GM12864 (cell line): ENCODE results near the gene TLE2.

Source experiments
- DNase-seq: peaks from one replicate; pipeline ENCODE4 v3.0.0-alpha.2; 2011; ENCODE audit warnings: low read depth
- H3K4me3 ChIP-seq: 2 replicates; pipeline ENCODE4 v1.5.1; 2011; ENCODE audit warnings: mild to moderate bottlenecking, low read depth, low read length, control low read depth
- TF ChIP-seq, protein P1 (sequence below): IDR thresholded peaks from 2 replicates; pipeline ENCODE4 v1.5.1; 2011; ENCODE audit warnings: low read depth, mild to moderate bottlenecking, moderate library complexity, low read length, control low read depth, inconsistent platforms; ENCODE audit errors: missing control alignments

TLE2 gene

GRCh38 chr19:3029065-3029923, at the start of gene TLE2:
TLE2 (minus strand) TSS chr19:3029280; CDS start chr19:3028904, 376 bp downstream.
- TF ChIP-seq, protein P1, sequence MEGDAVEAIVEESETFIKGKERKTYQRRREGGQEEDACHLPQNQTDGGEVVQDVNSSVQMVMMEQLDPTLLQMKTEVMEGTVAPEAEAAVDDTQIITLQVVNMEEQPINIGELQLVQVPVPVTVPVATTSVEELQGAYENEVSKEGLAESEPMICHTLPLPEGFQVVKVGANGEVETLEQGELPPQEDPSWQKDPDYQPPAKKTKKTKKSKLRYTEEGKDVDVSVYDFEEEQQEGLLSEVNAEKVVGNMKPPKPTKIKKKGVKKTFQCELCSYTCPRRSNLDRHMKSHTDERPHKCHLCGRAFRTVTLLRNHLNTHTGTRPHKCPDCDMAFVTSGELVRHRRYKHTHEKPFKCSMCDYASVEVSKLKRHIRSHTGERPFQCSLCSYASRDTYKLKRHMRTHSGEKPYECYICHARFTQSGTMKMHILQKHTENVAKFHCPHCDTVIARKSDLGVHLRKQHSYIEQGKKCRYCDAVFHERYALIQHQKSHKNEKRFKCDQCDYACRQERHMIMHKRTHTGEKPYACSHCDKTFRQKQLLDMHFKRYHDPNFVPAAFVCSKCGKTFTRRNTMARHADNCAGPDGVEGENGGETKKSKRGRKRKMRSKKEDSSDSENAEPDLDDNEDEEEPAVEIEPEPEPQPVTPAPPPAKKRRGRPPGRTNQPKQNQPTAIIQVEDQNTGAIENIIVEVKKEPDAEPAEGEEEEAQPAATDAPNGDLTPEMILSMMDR: no peak
- DNase-seq: no peak
- peak within 1 kb of the TSS; percentile 24; the same call in 1 of the 2 replicates for H3K4me3 ChIP-seq

DNA sequence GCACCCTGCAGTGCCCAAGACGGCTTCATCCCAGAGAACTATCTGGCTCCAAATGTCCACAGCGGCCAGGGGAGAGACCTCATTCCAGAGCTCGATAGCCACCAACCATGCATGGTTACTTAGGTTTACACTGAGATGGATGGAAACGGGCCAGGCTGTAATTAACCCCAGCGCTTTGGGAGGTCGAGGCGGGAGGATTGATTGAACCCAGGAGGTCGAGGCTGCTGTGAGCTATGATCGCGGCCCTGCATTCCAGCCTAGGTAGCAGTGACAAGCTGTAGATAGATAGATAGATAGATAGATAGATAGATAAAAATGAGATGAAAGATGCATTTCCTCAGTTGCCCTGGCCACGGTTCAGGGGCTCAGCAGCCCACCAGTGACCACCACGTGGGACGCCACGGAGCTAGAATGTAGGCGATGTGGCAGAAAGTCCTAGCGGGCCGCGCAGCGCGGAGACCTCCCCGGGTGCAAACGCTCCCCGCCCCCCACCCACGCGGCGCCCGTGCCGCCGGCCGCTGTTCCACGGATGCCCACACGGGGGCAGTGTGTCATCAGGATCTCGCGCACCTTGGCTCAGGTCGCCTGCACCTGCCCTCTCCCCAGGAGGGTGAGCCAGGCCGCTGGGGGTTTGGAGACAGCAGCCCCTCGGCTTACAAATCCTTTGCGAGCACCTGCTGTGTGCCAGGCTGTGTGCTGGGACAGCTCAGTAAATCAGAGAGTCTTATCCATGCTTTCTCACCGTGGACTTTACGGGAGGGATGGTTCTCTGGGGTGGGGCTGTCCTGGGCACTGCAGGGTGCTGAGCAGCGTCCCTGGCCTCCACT, 46.7 kb upstream of the TLE2 start:
- TF ChIP-seq, protein P1: peak; percentile 95
- no peak overlapping the region for H3K4me3 ChIP-seq

DNA sequence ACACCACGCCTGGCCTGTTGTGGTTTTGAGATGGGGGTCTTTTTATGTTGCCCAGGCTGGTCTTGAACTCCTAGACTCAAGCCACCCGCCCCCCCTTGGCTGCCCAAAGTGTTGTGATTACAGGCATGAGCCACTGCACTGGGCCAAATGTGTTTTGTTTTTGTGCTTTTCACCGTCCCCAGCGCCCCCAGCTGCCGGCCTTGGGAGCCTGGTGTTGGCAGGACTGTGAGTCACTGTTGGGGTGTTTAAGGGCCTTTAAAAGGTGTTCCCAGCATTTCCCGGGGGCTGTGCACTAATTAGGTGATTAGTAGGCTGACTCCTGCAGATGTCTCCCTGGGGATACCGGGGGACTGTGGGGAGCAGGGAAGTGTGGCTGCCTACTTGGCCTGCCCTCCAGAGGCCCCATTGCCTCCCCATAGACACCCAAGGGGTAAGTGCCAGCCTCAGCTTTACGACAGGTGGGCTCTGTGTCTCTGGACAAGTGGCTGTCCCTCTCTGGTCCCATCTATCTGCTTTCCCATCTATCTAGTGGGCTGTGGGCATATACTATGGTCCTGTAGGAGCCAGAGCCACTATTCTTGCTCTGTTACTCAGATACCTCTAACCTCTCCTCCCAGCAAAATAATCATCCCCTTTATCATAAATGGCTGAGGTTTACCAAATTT, 45.0 kb upstream of the TLE2 start:
- TF ChIP-seq, protein P1: peak; percentile 29
- no peak overlapping the region for H3K4me3 ChIP-seq
- DNase-seq: no peak

More for the DNA sequence above, 46.7 kb upstream of the TLE2 start:
- no peak for DNase-seq

- no peak for DNase-seq
- no peak overlapping the region for H3K4me3 ChIP-seq
- TF ChIP-seq, protein P1: no peak
Observed at GRCh38 chr19:3073159-3073563, 44.1 kb upstream of the TLE2 start.

GRCh38 chr19:3071768-3072167, 42.7 kb upstream of the TLE2 start:
- H3K4me3 ChIP-seq: no peak overlapping the region
- TF ChIP-seq, protein P1: no peak
- DNase-seq: no peak

- DNase-seq: no peak
- no peak overlapping the region for H3K4me3 ChIP-seq
- TF ChIP-seq, protein P1: no peak
Observed at GRCh38 chr19:3068071-3068470, 39.0 kb upstream of the TLE2 start.
